Measurements from ENCODE around the gene PLEKHA7. TPM values are rescaled to one million over a fixed set of nuclear protein-coding genes. Genes with fewer than 3 reads are reported as not detected.
"Not testable (repeated sequence)": the region's sequence is repeated elsewhere in the genome, so short reads cannot be mapped to it uniquely, and the experiment has no call there.

The PLEKHA7 gene
- total and polyA plus RNA-seq, 8 donors = 14.9 to 29.9 (median 20.0) TPM

DNA sequence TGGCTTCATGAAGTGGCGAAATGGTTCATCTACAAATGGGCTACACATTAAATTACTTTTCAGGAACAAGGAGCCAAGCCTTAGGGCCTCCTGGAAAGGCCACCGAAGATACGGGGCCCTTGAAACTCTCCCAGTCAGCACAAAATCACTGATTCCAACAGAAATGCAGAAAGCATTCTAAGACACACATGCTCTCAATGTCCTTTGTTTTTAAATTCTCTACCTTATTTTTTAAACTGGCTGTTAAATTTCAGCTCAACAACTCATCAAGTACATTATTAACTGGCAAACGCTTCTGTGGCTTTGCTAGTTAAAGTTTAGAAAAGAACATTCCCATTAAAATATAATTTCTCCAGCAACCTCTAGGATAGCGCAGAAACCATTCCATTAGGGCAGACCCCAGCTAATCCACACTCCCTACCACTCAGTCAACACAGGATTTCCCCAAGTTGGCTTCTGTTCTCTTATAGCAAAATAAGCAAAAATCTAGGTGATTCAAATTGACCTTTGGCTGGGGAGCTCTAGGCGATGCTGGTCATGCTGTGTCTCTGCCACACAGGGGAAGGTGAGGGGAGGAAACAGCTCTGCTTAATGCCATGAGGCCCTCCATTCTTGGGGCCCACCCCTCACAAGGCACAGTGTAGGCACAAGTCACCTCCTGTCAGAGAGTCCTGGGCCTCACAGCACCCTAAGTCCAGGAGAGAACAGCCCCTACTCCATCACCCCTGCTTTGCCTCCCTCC is 47.1 kb downstream of the PLEKHA7 start:
- Histone ChIP-seq H3K27me3 (no peaks in the 10 kb centered on the region), H3K36me3 (no peaks in the 10 kb centered on the region), H3K9me3 (no peaks in the 10 kb centered on the region), H3K4me1 (peaks cover 11 to 28% (median 23%) of the 10 kb centered on the region in 3 donors), H3K27ac (peak overlapping the region in 3 of 4 donors; percentile 9 to 50 (median 33)), H3K4me3 (no peak overlapping the region)
- DNase-seq (no peak), ATAC-seq (peak; percentile 6 to 47 (median 24)), FAIRE-seq (no peak)
- TF ChIP-seq CTCF (IDR thresholded peaks at IDR 0.05) = no peak
- WGBS, 2 donors = 41 to 42% methylated on average over 6 of the region's 6 CpGs
- intact Hi-C loops (cut with DNase I) = no loop called here

GRCh38 chr11:16964501-16964900 is 49.7 kb downstream of the PLEKHA7 start:
- Histone ChIP-seq H3K36me3 (no peaks in the 10 kb centered on the region), H3K9me3 (no peaks in the 10 kb centered on the region), H3K27me3 (no peaks in the 10 kb centered on the region), H3K27ac (no peak overlapping the region), H3K4me3 (no peak overlapping the region), H3K4me1 (peaks cover 4 to 14% (median 13%) of the 10 kb centered on the region in 3 donors)
- TF ChIP-seq CTCF (IDR thresholded peaks at IDR 0.05) = no peak
- DNase-seq (no peak), ATAC-seq (no peak), FAIRE-seq (no peak)
- intact Hi-C loops (cut with DNase I) = no loop called here
- 95 to 97% methylated on average over 3 of the region's 3 CpGs for WGBS, 2 donors

DNA sequence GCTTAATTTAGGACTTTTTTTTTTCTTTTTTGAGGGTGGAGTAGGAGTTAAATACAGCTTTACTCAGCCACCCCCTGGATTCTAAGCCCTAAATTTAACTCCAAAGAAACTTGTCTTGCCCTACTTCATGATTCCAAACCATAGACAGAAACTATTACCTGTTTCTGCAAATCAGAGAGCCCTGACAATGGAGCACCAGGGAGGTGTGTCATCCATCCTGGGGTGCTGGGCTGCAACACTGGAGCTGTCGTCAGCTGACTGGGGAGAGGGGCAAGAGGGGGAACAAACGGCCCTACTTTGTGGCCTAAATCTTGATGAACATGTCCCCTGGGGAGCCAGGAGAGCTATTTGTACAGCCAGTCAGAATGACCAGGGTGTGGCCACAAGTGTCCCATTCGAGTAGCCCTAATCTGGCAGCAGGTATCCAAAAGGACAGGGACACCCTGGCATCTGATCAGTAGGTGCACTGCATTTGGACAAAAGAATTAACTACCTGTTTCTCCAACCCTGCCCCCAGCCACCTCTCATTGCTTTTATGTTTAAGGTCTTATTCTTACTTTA is 50.8 kb downstream of the PLEKHA7 start:
- H3K27me3 ChIP-seq = no peaks in the 10 kb centered on the region
- 67 to 76% methylated on average over 3 of the region's 3 CpGs for WGBS, 2 donors
- H3K36me3 ChIP-seq = no peaks in the 10 kb centered on the region
- ATAC-seq (no peak), DNase-seq (no peak), FAIRE-seq (no peak)
- H3K27ac ChIP-seq = no peak overlapping the region
- TF ChIP-seq CTCF (IDR thresholded peaks at IDR 0.05) = no peak
- no peaks in the 10 kb centered on the region for H3K9me3 ChIP-seq
- intact Hi-C loops (cut with DNase I) = no loop called here
- no peak overlapping the region for H3K4me3 ChIP-seq
- peaks cover 4 to 21% (median 14%) of the 10 kb centered on the region in 3 donors for H3K4me1 ChIP-seq

GRCh38 chr11:16962589-16962988 is 51.6 kb downstream of the PLEKHA7 start:
- H3K4me1 ChIP-seq = peaks cover 4 to 18% (median 13%) of the 10 kb centered on the region in 3 donors
- not testable (repeated sequence) for H3K27ac ChIP-seq

DNA sequence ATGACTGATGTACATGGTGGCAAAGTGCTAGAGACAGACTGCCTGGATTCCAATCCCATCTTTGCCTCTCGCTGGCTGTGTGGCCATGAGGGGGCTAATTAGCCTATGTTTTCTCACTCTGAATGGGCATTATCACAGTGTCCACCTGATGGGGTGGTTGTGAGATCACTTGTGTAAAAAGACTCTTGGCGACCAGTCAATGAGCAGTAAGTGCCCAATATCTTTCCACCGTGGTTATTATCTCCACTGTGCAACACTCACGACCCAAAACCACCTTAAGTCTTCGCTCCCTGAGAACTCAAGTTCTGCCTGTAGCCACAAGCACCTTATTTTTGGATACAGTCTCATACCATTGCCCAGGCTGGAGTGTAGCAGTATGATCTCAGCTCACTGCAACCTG is 52.1 kb downstream of the PLEKHA7 start:
- Histone ChIP-seq H3K4me1 (peaks cover 4 to 16% (median 12%) of the 10 kb centered on the region in 3 donors), H3K36me3 (no peaks in the 10 kb centered on the region), H3K27ac (no peak overlapping the region), H3K9me3 (no peaks in the 10 kb centered on the region), H3K4me3 (no peak overlapping the region), H3K27me3 (no peaks in the 10 kb centered on the region)
- WGBS, 2 donors = 58 to 60% methylated on average over 5 of the region's 5 CpGs
- no peak for ATAC-seq
- no peak for TF ChIP-seq CTCF (IDR thresholded peaks at IDR 0.05)
- intact Hi-C loops (cut with DNase I) = no loop called here
- FAIRE-seq = no peak
- no peak for DNase-seq

More at GRCh38 chr11:16962589-16962988, 51.6 kb downstream of the PLEKHA7 start:
- intact Hi-C loops (cut with DNase I); H3K27me3 ChIP-seq; DNase-seq; H3K36me3 ChIP-seq; H3K4me3 ChIP-seq; FAIRE-seq; ATAC-seq; H3K9me3 ChIP-seq: not testable (repeated sequence)
